CD4-positive, alpha-beta T cell (primary cell): ENCODE results near the gene IGFALS. TPM values are rescaled to one million over a fixed set of nuclear protein-coding genes. Genes with fewer than 3 reads are reported as not detected.

Source experiments
- ATAC-seq: fragments of 200-7000 bp; cut with Tn5 transposase; one replicate; pipeline ENCODE4 v1.10.0; 2022; ENCODE audit warnings: mild to moderate bottlenecking; ENCODE audit not compliant: poor library complexity
- CTCF ChIA-PET: fragments of 350-600 bp; sonication (Branson Sonifier 250); formaldehyde crosslinking; loops from one replicate; lab custom pipeline; 2021; ENCODE audit warnings: antibody characterized with exemption, inconsistent platforms; lab: Charles Lee
- POLR2A ChIA-PET: fragments of 350-600 bp; sonication (Branson Sonifier 250); formaldehyde crosslinking; loops from one replicate; lab custom pipeline; 2021; ENCODE audit warnings: antibody characterized with exemption, inconsistent platforms; lab: Charles Lee
- DNase-seq, 14 experiments: peaks; one replicate each; pipeline ENCODE4 v3.0.0-alpha.2; 2013 to 2020; ENCODE audit warnings: mixed read lengths in 2 of 14
- H3K27ac ChIP-seq, 2 donors: one replicate each; pipeline versions ENCODE4 v1.5.1 to v1.7.0; 2013; ENCODE audit warnings: low read length in 2 of 2, low read depth in 1 of 2, mild to moderate bottlenecking in 1 of 2
- H3K27me3 ChIP-seq, 2 experiments: 1 replicate in 1 of 2; 2 replicates in 1 of 2; pipeline versions ENCODE4 v1.6.1 to v1.7.0; 2013; ENCODE audit warnings: low read length in 2 of 2, control low read depth in 1 of 2, mild to moderate bottlenecking in 1 of 2, moderate library complexity in 1 of 2; ENCODE audit not compliant: insufficient read depth in 2 of 2, control insufficient read depth in 1 of 2
- H3K36me3 ChIP-seq: one replicate; pipeline ENCODE4 v1.6.1; 2013; ENCODE audit warnings: low read length, control low read depth; ENCODE audit not compliant: insufficient read depth
- H3K4me1 ChIP-seq: one replicate; pipeline ENCODE4 v1.6.1; 2013; ENCODE audit warnings: low read length, control low read depth; ENCODE audit not compliant: insufficient read depth
- H3K4me3 ChIP-seq: one replicate; pipeline ENCODE4 v1.5.1; 2013; ENCODE audit warnings: mild to moderate bottlenecking, low read length, moderate library complexity
- H3K9me3 ChIP-seq, 2 experiments: 1 replicate in 1 of 2; 2 replicates in 1 of 2; pipeline versions ENCODE4 v1.6.1 to v1.7.0; 2013; ENCODE audit warnings: low read length in 2 of 2, mild to moderate bottlenecking in 2 of 2, control low read depth in 1 of 2, moderate library complexity in 1 of 2; ENCODE audit not compliant: control insufficient read depth in 1 of 2, insufficient read depth in 1 of 2
- H3K27ac Mint-ChIP-seq: one replicate; pipeline ENCODE4 v1.8.0; 2020; ENCODE audit warnings: mixed read lengths
- H3K27me3 Mint-ChIP-seq: one replicate; pipeline ENCODE4 v1.8.0; 2021; ENCODE audit warnings: mixed read lengths
- H3K36me3 Mint-ChIP-seq: one replicate; pipeline ENCODE4 v1.8.0; 2021; ENCODE audit warnings: low read depth, mixed read lengths
- H3K4me1 Mint-ChIP-seq: one replicate; pipeline ENCODE4 v1.8.0; 2021; ENCODE audit warnings: low read depth, mixed read lengths
- H3K4me3 Mint-ChIP-seq: one replicate; pipeline ENCODE4 v1.8.0; 2020; ENCODE audit warnings: mild to moderate bottlenecking, mixed read lengths
- H3K9me3 Mint-ChIP-seq: one replicate; pipeline ENCODE4 v1.8.0; 2020; ENCODE audit warnings: mixed read lengths
- CTCF ChIP-seq: fragments of 200-600 bp; IDR thresholded peaks from one replicate; pipeline ENCODE4 v1.8.0; 2022; ENCODE audit warnings: antibody characterized with exemption, mild to moderate bottlenecking
- intact Hi-C, 2 experiments: fragments of 100-400 bp; cut with DNase I in 1 of 2; cut with micrococcal nuclease in 1 of 2; formaldehyde crosslinking; loops; one replicate each; pipeline versions ENCODE4 v1.15.1 to v1.9.0; 2023 to 2025; cut with DNase I, micrococcal nuclease
- polyA plus RNA-seq, 2 donors: library from polyadenylated mRNA; unstranded; fragments of 120-200 nt; gene quantifications; one replicate each; pipeline ENCODE4 v1.2.1, GENCODE V29; 2013
- total RNA-seq, 174 experiments: library from RNA in 2 of 174; stranded (reverse) in 2 of 174; gene quantifications; one replicate each; pipeline ENCODE4 v1.2.3 and lab custom pipeline; 2021 to 2026

The IGFALS gene
- under 1 TPM; 0.67 to 0.80 TPM for total RNA-seq
- polyA plus RNA-seq (2013, experiment 1 of 2), result 0.35 TPM
- 0.26 TPM for polyA plus RNA-seq (2013, experiment 2 of 2)
- 0 to 1.9 (median 0.19) reads per million in 172 experiments for total RNA-seq (lab: John Stamatoyannopoulos, UW)

- POLR2A ChIA-PET, result interaction anchor here (2.2 kb wide), 1 partner anchor 11 kb away, joined by 9 read pairs; the partner anchor contains the start of genes NUBP2 and SPSB3
- H3K27me3 ChIP-seq, result no peaks in the 10 kb centered on the region
- no peak for ATAC-seq
- Mint-ChIP-seq H3K27ac (no peak within 1 kb of the TSS), H3K4me3 (no peak within 1 kb of the TSS), H3K4me1 (no peaks in the 10 kb centered on the region), H3K9me3 (peaks cover 3% of the 10 kb centered on the region), H3K36me3 (peaks cover 10% of the 10 kb centered on the region), H3K27me3 (no peaks in the 10 kb centered on the region)
- CTCF ChIA-PET, result no interaction called here
- DNase-seq, result peak in 1 of 14 experiments; percentile 16
- H3K4me3 ChIP-seq, result no peak within 1 kb of the TSS
- no peak for TF ChIP-seq CTCF
- no peak within 1 kb of the TSS for H3K27ac ChIP-seq
- intact Hi-C loops, result no loop called here
- H3K36me3 ChIP-seq, result peaks cover 12% of the 10 kb centered on the region
- H3K4me1 ChIP-seq, result no peaks in the 10 kb centered on the region
- H3K9me3 ChIP-seq, result peaks cover 11 to 15% of the 10 kb centered on the region in 2 experiments
Observed at GRCh38 chr16:1793578-1794220, at the start of gene IGFALS. Gene IGFALS (minus strand): TSS chr16:1793705. CDS start chr16:1793652, 53 bp downstream.

- TF ChIP-seq CTCF, result no peak
- DNase-seq, result no peak
- Histone ChIP-seq H3K27me3 (no peaks in the 10 kb centered on the region), H3K4me3 (no peak overlapping the region), H3K4me1 (no peaks in the 10 kb centered on the region), H3K36me3 (no peaks in the 10 kb centered on the region), H3K9me3 (no peaks in the 10 kb centered on the region), H3K27ac (no peak overlapping the region)
- intact Hi-C loops, result no loop called here
- CTCF ChIA-PET, result interaction anchor here (1.0 kb wide), 2 partner anchors 10 to 34 kb away, joined by 3 read pairs; no protein-coding TSS in a partner anchor
- H3K36me3 Mint-ChIP-seq, result no peaks in the 10 kb centered on the region
- no peak overlapping the region for H3K27ac Mint-ChIP-seq
- no peaks in the 10 kb centered on the region for H3K27me3 Mint-ChIP-seq
- ATAC-seq, result no peak
- H3K9me3 Mint-ChIP-seq, result no peaks in the 10 kb centered on the region
- no peaks in the 10 kb centered on the region for H3K4me1 Mint-ChIP-seq
- H3K4me3 Mint-ChIP-seq, result no peak overlapping the region
- POLR2A ChIA-PET, result no interaction called here
Observed at GRCh38 chr16:1839554-1839953, 46.0 kb upstream of the IGFALS start.

- Mint-ChIP-seq H3K27ac (no peak overlapping the region), H3K9me3 (no peaks in the 10 kb centered on the region), H3K4me3 (no peak overlapping the region), H3K27me3 (no peaks in the 10 kb centered on the region), H3K36me3 (no peaks in the 10 kb centered on the region), H3K4me1 (peaks cover 5% of the 10 kb centered on the region)
- ChIA-PET CTCF (no interaction called here), POLR2A (no interaction called here)
- intact Hi-C loops, result no loop called here
- no peak for TF ChIP-seq CTCF
- peaks cover 2% of the 10 kb centered on the region for H3K36me3 ChIP-seq
- no peak for ATAC-seq
- DNase-seq, result no peak
- H3K4me3 ChIP-seq, result no peak overlapping the region
- no peak overlapping the region for H3K27ac ChIP-seq
- no peaks in the 10 kb centered on the region for H3K27me3 ChIP-seq
- H3K4me1 ChIP-seq, result peaks cover 5% of the 10 kb centered on the region
- H3K9me3 ChIP-seq, result no peaks in the 10 kb centered on the region
Observed at GRCh38 chr16:1834096-1834495, 40.6 kb upstream of the IGFALS start.
